ENCODE measurements around the gene ADAMTS3.
"Not testable (repeated sequence)": the region's sequence is repeated elsewhere in the genome, so short reads cannot be mapped to it uniquely, and the experiment has no call there.

ADAMTS3 gene

GRCh38 chr4:72552447-72552846, 16.6 kb downstream of the ADAMTS3 start:
- DNase-seq = no peak

GRCh38 chr4:72546456-72546855, 22.6 kb downstream of the ADAMTS3 start:
- DNase-seq = no peak

- not testable (repeated sequence) for DNase-seq
Observed at GRCh38 chr4:72540694-72541093, 28.3 kb downstream of the ADAMTS3 start.

GRCh38 chr4:72538006-72538405, 31.0 kb downstream of the ADAMTS3 start:
- no peak for DNase-seq

GRCh38 chr4:72536443-72536842, 32.6 kb downstream of the ADAMTS3 start:
- no peak for DNase-seq

- no peak for DNase-seq
Observed at GRCh38 chr4:72531768-72532290, 37.2 kb downstream of the ADAMTS3 start.

- no peak for DNase-seq
Observed at GRCh38 chr4:72531322-72531721, 37.7 kb downstream of the ADAMTS3 start.

- DNase-seq = no peak
Observed at GRCh38 chr4:72529148-72529822, 39.7 kb downstream of the ADAMTS3 start.

GRCh38 chr4:72527038-72527646, 41.9 kb downstream of the ADAMTS3 start:
- DNase-seq = no peak

- no peak for DNase-seq
Observed at GRCh38 chr4:72525938-72526337, 43.1 kb downstream of the ADAMTS3 start.

GRCh38 chr4:72522440-72522839, 46.6 kb downstream of the ADAMTS3 start:
- no peak for DNase-seq

- no peak for DNase-seq
Observed at GRCh38 chr4:72513227-72513626, 55.8 kb downstream of the ADAMTS3 start.

GRCh38 chr4:72507860-72508419, 61.1 kb downstream of the ADAMTS3 start:
- DNase-seq = no peak

GRCh38 chr4:72507167-72507566, 61.9 kb downstream of the ADAMTS3 start:
- DNase-seq = no peak

GRCh38 chr4:72505314-72505744, 63.7 kb downstream of the ADAMTS3 start:
- DNase-seq = peak in 1 of 2 experiments; percentile 13

GRCh38 chr4:72500214-72500613, 68.8 kb downstream of the ADAMTS3 start:
- no peak for DNase-seq

- DNase-seq = no peak
Observed at GRCh38 chr4:72496119-72496518, 72.9 kb downstream of the ADAMTS3 start.

- no peak for DNase-seq
Observed at GRCh38 chr4:72494156-72494555, 74.9 kb downstream of the ADAMTS3 start.

GRCh38 chr4:72489267-72489666, 79.8 kb downstream of the ADAMTS3 start:
- no peak for DNase-seq

- DNase-seq = no peak
Observed at GRCh38 chr4:72486991-72487390, 82.0 kb downstream of the ADAMTS3 start.

GRCh38 chr4:72484981-72485380, 84.0 kb downstream of the ADAMTS3 start:
- DNase-seq = no peak

GRCh38 chr4:72473434-72473900, 95.6 kb downstream of the ADAMTS3 start:
- no peak for DNase-seq

GRCh38 chr4:72471816-72472215, 97.2 kb downstream of the ADAMTS3 start:
- DNase-seq = no peak

- peak in 1 of 2 experiments; percentile 29 for DNase-seq
Observed at GRCh38 chr4:72468904-72469502, 100.0 kb downstream of the ADAMTS3 start.

All from NCI-H1930 (cell line).